ENCODE data around the gene TRIM66. TPM values are rescaled to one million over a fixed set of nuclear protein-coding genes. Genes with fewer than 3 reads are reported as not detected.

TRIM66 gene
- total RNA-seq, 1 experiment from 2014 or later, result 7.0 TPM

GRCh38 chr11:8608652-8609051 lies 73.8 kb downstream of the TRIM66 start:
- no peak for DNase-seq (ENCODE audit: low spot score)

- no peak for DNase-seq (ENCODE audit: low spot score)
These were observed 76.4 kb downstream of the TRIM66 start for GRCh38 chr11:8605971-8606563.

- peak; percentile 73 for DNase-seq (ENCODE audit: low spot score)
These were observed 78.3 kb downstream of the TRIM66 start for GRCh38 chr11:8604078-8604723.

GRCh38 chr11:8603696-8604077 lies 78.8 kb downstream of the TRIM66 start:
- DNase-seq (ENCODE audit: low spot score), result no peak

GRCh38 chr11:8601376-8602133 lies 80.9 kb downstream of the TRIM66 start:
- DNase-seq (ENCODE audit: low spot score), result no peak

GRCh38 chr11:8598506-8598905 lies 84.0 kb downstream of the TRIM66 start:
- no peak for DNase-seq (ENCODE audit: low spot score)

GRCh38 chr11:8597182-8597581 lies 85.3 kb downstream of the TRIM66 start:
- peak; percentile 37 for DNase-seq (ENCODE audit: low spot score)

GRCh38 chr11:8596504-8597046 lies 85.9 kb downstream of the TRIM66 start:
- DNase-seq (ENCODE audit: low spot score), result no peak

- DNase-seq (ENCODE audit: low spot score), result no peak
These were observed 88.2 kb downstream of the TRIM66 start, which contains the start of gene STK33 for GRCh38 chr11:8593935-8594909. Gene STK33 (minus strand): TSS chr11:8594228. CDS start chr11:8474905, 119,323 bp downstream.

GRCh38 chr11:8593455-8593854 lies 89.0 kb downstream of the TRIM66 start:
- DNase-seq (ENCODE audit: low spot score), result no peak

GRCh38 chr11:8587915-8588314 lies 94.5 kb downstream of the TRIM66 start:
- no peak for DNase-seq (ENCODE audit: low spot score)

GRCh38 chr11:8586805-8587204 lies 95.7 kb downstream of the TRIM66 start:
- DNase-seq (ENCODE audit: low spot score), result no peak

GRCh38 chr11:8586184-8586583 lies 96.3 kb downstream of the TRIM66 start:
- no peak for DNase-seq (ENCODE audit: low spot score)

GRCh38 chr11:8584511-8584910 lies 98.0 kb downstream of the TRIM66 start:
- DNase-seq (ENCODE audit: low spot score), result no peak

GRCh38 chr11:8584082-8584481 lies 98.4 kb downstream of the TRIM66 start:
- DNase-seq (ENCODE audit: low spot score), result peak; percentile 9

GRCh38 chr11:8581300-8581699 lies 101.2 kb downstream of the TRIM66 start:
- no peak for DNase-seq (ENCODE audit: low spot score)

- DNase-seq (ENCODE audit: low spot score), result no peak
These were observed 104.5 kb downstream of the TRIM66 start for GRCh38 chr11:8577791-8578581.

- DNase-seq (ENCODE audit: low spot score), result no peak
These were observed 107.7 kb downstream of the TRIM66 start for GRCh38 chr11:8574798-8575197.

GRCh38 chr11:8573777-8574176 lies 108.7 kb downstream of the TRIM66 start:
- DNase-seq (ENCODE audit: low spot score), result no peak

- DNase-seq (ENCODE audit: low spot score), result no peak
These were observed 114.8 kb downstream of the TRIM66 start for GRCh38 chr11:8567602-8568198.

All from HT-29 (cell line).